CD1c-positive myeloid dendritic cell (primary cell): ENCODE results near the gene FANCC.

Experiments
- DNase-seq: peaks from one replicate; pipeline ENCODE4 v3.0.0-alpha.2; 2016; ENCODE audit errors: extremely low spot score

Gene FANCC

GRCh38 chr9:95148208-95148520 lies 169.3 kb downstream of the FANCC start:
- DNase-seq = no peak

GRCh38 chr9:95147452-95148207 lies 169.9 kb downstream of the FANCC start:
- DNase-seq = no peak

GRCh38 chr9:95143591-95144561 lies 173.6 kb downstream of the FANCC start:
- no peak for DNase-seq

GRCh38 chr9:95142728-95143127 lies 174.8 kb downstream of the FANCC start:
- DNase-seq = no peak

GRCh38 chr9:95142315-95142714 lies 175.2 kb downstream of the FANCC start:
- no peak for DNase-seq

- DNase-seq = no peak
These were observed 176.7 kb downstream of the FANCC start for GRCh38 chr9:95140821-95141220.

- no peak for DNase-seq
These were observed 178.4 kb downstream of the FANCC start for GRCh38 chr9:95139126-95139525.

DNA sequence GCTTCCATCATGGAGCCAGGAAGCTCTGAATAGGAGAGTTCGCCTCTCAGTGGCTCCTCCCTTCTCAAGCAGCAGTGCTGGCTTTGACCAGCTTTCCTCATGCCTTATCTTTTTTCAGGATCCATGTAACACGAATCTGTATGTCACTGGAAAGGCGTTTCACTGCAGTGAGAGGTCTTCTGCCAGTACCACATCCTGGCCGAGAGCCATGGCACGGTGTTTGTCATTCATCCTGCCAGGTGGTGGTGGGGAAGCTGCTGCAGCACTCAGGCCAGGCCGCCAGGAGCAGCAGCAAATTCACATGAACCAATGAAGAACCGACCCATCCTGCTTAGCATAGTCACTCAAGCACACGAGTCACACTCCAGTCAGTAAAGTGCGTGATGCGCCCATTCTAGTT lies 179.0 kb downstream of the FANCC start:
- DNase-seq = no peak

DNA sequence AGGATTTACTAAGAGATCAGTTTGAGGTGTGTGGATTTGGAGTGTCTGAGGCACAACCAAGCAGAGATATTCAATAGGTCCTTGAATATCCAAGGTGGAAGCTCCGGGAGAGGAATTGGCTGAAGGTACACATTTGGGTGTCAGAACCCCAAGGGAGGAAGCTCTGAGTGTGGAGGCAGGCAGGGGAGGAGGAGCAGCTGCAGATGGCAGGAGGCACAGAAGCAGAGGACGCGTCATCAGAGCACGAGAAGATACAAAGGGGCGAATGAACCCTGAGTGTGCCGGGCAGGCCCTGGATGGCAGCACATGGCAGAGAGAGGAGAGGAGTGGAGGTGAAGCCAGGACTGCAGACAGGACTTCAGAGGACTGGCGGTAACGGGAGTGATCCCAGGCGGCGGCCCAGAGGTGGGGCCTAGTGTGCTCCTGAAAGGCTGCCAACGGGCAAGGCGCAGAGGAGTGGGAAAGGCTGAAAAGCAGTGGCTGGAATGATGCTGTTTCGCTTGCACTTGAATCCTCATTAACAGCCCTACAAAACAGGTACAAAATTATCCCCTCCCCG lies 179.8 kb downstream of the FANCC start:
- DNase-seq = no peak

DNA sequence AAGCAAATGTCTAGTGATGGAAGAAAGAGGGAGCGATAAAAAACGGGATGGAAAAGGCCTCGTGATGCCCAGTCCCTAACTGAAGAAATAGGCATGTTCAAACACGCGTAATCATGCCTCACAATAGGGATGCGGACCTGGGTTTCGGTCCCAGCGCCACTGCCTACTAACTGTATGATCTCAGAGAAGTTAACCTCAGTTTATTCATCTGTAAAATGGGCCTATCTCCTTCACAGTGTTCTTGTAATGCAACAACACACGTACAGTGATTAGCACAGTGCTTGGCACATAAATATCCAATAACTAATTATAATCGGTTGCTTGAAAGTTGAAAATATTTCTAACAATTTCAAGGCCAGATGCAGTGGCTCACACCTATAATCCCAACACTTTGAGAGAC lies 181.8 kb downstream of the FANCC start:
- no peak for DNase-seq

DNA sequence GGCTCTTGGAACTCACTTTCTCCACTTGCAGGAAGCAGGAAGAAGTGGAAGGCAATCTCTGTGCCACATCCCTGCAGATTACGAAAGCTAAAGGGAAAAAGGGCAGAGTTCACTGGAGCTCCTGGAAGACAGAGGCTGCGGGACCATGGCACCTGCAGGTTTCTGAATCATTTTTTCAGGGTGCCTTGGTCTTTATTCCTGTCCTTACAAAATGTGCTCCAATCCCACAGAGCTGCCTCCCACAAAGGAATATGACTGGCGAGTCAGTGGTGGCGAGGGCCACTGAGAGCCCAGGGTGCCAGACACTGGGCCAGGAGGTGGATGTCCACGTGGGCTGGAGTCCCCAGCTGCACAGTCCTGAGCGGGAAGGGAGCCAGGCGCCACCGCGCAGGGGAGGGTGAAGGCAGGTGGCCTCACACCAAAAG lies 183.0 kb downstream of the FANCC start:
- DNase-seq = no peak

DNA sequence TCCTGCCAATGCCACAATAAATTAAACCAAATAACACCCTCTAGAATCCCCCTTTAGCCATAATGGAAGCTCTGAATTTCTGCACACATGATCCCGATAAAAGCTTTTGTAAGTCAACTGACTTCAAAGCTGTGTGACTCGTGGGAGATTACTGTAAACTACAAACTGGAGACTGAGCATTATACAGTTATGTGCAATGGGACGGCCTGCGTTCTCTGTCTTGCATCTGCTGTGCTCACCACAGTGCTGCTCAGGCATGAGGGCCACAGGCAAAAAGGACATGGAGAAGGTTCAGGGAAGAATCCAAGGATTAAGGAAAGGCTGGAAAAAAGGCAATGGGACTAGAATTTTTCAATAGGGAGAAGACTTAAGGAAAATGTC lies 184.2 kb downstream of the FANCC start:
- no peak for DNase-seq

- no peak for DNase-seq
These were observed 184.9 kb downstream of the FANCC start for GRCh38 chr9:95132366-95133324.

DNA sequence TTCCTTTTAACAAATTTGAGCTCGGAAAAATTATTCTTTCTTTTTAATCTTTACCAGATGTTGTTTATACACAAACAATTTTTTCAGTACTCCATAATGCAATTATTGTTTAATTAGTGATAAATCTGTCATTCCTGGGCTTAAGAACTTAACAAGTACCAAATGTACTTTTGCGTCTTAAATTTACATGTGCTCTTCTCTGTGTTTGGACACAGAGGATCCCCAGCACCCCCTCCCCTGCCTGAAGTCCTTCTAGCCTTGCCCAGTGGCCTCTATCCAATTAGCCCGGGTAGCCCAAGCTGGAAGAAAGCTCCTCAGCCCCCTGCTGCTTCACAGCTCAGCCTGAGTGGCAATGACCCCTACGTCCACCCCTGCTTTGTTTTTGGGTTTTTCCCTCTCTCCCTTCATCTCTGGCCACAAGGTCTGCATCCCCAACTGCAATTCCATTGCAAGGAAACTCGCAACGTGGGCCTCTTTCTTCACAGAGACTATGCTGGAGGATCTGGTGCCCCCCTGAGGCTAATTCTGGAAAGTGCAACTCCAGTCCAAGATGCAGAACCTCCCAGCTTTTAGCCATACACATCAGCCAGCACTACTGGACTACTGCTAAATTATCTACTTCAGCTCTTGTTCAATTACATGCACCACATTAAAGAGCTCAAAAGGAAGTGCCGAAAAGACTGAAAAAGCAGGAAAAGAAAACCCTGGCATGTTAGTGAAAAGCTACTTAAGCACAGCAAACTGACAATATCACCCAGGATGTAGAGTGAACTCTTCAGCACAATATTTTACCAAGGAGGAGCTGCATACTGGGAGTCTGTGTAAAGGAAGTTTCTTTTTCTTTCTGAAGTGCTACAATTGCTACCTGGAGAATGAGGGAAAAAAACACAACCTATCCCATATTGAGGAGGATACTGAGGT lies 186.2 kb downstream of the FANCC start:
- peak; percentile 54 for DNase-seq

GRCh38 chr9:95130484-95130883 lies 187.0 kb downstream of the FANCC start:
- DNase-seq = no peak

DNA sequence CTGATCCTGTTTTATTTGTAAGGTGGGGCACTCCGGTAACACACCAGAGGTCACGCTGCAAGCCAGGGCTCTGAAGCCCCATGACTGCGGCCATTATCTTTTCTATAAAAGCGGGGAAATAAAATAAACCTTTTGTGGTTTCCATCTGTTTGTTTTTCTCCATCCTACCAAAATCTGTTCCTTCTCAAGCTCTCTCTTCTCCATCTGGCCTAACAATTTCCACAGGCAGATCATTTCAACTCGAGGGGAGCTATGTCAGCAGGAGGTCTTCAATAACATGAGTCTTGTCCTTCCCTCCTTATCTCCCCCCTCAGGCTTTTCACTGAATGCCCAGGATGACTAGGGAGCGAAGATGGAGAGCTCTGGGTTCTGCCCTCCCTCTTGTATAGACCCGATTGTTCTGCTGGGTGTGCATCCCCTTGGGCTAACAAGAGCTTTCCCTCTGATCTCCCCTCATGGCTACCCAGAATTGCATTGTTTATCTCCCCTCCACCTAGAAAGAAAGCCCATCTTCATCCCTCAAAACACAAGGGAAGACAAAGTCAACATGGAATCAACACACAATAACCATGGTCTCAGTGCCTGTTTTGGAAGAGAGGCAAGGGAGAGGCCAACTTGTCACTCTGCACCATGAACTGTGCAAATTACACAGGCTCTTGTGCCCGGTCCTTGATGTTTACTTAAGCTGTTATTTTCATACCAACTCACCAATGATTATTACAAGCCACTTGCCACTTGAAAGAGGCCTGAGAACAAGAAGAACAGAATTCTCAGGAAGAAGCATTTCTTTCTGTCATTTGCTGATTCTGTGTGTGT lies 187.8 kb downstream of the FANCC start:
- DNase-seq = no peak

GRCh38 chr9:95128177-95128524 lies 189.4 kb downstream of the FANCC start:
- DNase-seq = no peak

- peak; percentile 79 for DNase-seq
These were observed 190.0 kb downstream of the FANCC start for GRCh38 chr9:95127249-95128176.

DNA sequence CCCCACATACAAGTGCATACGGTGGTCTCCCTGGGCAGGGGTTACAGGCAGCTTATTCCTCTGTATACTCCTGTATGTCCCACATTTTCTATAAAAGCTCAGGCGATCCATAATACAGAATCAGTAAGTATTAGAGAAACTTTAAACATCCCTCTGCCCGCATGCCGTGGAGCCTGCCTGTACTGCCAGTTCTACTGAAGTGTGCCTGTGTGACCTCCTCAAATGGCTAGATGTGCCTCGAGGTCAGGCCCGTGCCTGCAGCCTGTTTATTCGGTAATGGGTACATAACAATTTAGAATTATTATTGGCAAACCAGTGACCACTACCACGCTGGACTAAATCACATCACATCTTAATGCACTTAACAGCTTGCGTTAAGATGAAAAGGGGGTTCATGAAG lies 190.8 kb downstream of the FANCC start:
- no peak for DNase-seq
